Measurements from ENCODE around the gene TULP4.
"Not testable (repeated sequence)": the region's sequence is repeated elsewhere in the genome, so short reads cannot be mapped to it uniquely, and the experiment has no call there.

Gene TULP4

GRCh38 chr6:158295976-158296853 lies 16.1 kb upstream of the TULP4 start:
- DNase-seq = not testable (repeated sequence)

DNA sequence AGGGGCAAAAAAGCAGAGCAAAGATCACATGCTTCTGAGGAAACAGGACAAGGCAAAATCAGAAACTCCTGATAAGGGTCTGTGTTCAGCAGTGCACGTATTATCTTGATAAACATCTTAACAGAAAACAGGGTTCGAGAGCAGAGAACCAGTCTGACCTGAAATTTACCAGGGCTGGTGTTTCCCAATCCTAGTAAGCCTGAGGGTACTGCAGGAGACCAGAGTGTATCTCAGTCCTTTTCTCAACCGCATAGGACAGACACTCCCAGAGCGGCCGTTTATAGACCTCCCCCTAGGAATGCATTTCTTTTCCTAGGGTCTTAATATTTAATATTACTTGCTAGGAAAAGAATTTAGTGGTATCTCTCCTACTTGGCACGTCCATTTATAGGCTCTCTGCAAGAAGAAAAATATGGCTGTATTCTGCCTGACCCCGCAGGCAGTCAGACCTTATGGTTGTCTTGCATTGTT lies 15.4 kb upstream of the TULP4 start:
- not testable (repeated sequence) for DNase-seq

DNA sequence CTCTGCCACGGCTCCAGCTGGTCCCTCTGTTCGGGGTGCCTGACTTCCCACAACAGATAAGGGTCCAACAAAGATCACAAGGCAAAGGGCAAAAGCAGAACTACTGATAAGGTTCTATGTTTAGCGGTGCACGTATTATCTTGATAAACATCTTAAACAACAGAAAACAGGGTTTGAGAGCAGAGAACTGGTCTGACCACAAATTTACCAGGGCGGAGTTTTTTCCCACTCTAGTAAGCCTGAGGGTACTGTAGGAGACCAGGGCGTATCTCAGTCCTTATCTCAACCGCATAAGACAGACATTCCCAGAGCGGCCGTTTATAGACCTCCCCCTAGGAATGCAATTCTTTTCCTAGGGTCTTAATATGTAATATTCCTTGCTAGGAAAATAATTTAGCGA lies 14.6 kb upstream of the TULP4 start:
- DNase-seq = not testable (repeated sequence)

- DNase-seq = not testable (repeated sequence)
Observed at GRCh38 chr6:158300306-158301143, 11.7 kb upstream of the TULP4 start.

GRCh38 chr6:158301561-158301960 lies 10.7 kb upstream of the TULP4 start:
- DNase-seq = not testable (repeated sequence)

DNA sequence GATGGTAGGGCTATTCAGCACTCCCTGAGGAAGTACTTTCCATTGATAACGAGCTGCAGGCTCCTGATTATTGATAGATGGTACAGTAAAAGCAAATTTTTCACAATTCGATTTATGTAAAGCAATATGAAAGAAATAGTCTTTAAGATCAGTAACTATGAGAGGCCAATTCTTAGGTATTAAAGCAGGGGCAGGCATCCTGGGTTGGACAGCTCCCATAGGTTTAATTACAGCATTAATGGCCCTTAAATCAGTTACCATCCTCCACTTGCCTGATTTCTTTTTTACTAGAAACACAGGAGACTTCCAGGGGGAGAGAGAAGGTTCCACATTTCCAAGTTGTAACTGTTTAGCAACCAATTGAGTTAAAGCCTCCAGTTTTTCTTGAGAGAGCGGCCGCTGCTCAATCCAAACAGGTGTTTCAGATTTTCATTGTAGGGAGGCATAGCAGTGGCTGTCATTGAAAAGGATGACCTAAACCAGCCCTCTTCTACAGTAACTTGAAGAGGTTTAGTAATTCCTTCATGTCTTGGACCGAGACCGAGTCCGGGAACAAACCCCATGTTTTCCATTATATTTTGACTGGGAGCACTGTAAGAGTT lies 10.0 kb upstream of the TULP4 start:
- DNase-seq = not testable (repeated sequence)

DNA sequence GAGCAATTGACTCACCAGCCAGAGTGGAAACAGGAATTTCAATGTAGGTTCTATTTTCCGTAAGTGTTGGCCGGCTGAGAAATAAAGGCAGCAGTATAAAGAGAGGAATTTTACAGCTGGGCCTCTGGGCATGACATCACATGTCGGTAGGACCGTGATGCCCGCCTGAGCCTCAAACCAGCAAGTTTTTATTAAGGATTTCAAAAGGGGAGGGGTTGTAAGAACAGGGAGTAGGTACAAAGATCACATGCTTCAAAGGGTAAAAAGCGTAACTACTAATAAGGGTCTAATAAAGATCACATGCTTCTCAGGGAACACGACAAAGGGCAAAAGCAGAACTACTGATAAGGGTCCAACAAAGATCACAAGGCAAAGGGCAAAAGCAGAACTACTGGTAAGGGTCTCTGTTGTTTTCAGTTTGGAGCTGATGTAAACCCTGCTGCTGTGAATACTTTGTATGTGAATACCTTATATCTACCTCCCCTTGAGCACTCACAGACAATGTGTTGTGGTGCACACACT lies 9.0 kb upstream of the TULP4 start:
- no peak for DNase-seq

GRCh38 chr6:158304254-158304653 lies 8.0 kb upstream of the TULP4 start:
- no peak for DNase-seq

GRCh38 chr6:158309814-158310213 lies 2.5 kb upstream of the TULP4 start:
- no peak for DNase-seq

DNA sequence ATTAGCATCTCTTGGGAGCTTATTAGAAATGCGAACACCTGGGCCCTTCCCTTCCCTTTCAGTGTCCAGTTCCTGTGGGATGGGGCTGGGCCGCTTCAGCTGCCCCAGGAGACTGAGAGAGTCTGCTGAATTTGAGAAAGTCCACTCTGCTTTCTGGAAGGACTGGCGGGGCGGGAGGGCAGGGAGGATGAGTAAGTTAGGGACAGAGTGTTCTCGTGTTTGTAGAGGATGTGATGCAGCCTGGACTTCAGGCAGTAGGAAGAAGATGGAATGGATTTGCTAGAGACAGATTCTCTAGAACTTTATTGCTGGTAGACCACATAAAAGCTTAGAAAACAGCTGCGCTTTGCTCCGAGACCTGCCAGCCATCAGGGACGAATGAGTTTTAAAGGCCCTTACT lies 1.1 kb upstream of the TULP4 start:
- no peak for DNase-seq

DNA sequence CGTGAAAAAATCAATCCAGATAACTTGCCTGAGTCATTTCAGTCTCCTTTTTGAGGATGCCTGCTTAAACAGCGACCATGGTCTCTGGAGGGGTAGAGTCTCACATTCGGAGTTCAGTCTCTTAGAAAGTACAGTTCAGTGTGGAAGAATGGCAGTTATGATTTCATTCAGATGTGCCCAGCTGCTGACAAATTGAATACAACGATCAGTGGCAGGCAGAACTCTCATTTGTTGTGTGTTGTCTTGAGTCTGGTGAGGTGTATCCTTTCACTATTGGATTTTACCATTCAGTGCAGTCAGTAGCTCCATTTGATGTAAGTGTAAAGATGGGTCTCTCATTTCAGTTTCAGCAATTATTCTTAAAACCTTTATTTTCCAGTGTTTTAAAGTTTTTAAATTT lies 639 bp upstream of the TULP4 start:
- DNase-seq = no peak

- no peak for DNase-seq
Observed at GRCh38 chr6:158312672-158313397, 570 bp downstream of the TULP4 start.

DNA sequence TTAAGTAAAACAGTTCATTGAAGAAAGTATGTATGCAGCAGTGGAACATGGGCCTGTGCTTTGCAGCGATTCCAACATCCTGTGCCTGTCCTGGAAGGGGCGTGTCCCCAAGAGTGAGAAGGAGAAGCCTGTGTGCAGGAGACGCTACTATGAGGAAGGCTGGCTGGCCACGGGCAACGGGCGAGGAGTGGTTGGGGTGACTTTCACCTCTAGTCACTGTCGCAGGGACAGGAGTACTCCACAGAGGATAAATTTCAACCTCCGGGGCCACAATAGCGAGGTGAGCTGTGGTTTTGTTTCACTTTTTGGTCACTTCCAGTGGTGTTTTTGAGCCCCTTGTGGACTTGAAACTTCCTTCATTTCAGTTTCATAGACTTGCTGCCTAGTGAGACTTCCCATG lies 1.7 kb downstream of the TULP4 start:
- DNase-seq = no peak

DNA sequence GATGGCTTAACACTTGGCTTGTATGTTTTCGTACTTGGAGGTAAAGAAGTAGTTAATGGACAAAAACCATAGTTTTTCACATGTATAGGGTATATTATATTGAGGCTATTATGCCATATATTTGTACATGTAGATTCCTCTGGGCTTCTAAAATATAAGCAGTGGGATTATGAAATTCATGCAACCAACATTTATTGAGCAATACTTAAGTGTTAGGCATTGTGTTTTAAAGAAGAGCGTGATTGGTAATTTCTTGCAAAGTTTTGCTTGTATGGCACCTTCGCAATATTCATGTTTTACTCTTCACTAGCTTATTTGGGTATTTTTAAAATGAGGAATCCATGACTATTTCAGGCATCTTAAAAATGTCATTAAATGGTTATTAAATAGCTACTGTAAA lies 2.5 kb downstream of the TULP4 start:
- DNase-seq = no peak

- no peak for DNase-seq
Observed at GRCh38 chr6:158316022-158316421, 3.8 kb downstream of the TULP4 start.

DNA sequence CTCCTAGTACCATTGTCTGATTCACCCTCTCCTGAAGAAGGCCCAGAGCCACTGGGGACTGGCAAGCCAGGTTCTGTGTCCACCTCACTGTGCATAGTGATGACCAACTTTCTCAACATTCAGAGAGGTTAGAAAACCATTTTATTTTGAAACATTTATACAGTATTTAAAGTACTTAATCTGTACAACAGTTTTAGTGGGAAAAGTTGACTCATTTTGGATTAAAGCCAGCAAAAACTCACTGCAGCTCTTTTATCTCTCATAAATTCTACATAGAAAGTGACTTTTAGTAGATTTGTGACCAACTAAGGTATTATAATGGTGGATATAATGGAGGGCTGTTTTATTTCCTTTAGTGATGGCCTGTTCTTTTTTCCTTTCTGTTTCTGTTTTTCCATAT lies 9.7 kb downstream of the TULP4 start:
- no peak for DNase-seq

- DNase-seq = no peak
Observed at GRCh38 chr6:158322400-158322723, 10.1 kb downstream of the TULP4 start.

DNA sequence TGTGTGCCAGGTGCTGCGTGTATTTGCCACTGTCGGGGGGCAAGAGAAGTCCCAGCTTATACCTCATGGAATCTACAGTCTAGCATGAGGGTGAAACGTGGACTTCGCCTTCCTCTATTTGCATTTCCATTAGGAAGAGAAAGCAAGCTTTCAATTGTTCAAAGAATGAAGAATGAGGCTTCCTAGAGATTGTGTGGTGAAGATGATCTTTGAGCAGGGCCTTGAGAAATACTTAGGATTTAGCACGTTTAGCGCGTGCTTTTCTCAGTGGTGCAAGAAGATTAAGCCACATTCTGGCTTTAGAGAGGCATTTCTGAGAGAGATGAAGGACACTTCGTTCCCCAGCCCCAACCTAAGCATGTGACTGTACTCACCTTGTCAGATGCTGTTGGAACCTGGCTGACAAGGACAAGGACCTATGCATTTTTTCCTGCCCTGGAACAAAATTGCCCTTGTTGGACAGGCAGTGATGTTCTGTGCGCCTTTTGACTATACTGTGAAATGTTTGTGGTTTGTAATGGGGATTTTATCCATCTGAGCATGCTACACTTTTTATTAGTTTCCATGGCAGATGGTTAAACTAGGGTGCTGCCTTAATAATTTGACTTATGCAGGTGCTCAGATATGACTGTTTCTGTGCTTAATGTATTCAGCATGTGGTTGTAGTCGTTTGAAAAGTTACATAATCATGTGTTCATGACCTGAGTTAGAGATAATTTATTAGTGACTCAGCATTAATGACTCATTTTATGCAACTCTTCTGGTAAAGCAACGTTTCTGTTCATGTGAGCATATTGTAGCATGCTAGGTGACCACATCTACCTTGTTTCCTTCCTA lies 10.7 kb downstream of the TULP4 start:
- no peak for DNase-seq

DNA sequence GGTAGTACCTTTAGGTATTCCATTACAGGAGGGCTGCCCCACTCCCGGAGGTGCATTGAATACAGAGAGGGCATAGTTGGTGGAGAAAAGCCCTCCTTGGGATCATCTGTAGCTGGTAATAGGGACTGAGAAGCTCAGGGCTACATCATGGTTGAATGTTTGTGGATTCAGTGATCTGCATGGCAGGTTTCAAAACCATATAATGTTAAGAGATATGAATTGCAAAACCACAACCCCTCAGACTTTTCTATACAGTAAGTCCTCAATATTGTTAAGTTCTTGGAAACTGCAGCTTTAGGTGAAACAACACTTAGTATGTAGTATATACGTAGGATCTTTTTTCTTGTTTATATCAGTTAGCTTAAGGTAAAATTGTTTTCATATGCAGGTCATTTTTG lies 11.3 kb downstream of the TULP4 start:
- DNase-seq = no peak

- DNase-seq = no peak
Observed at GRCh38 chr6:158324136-158324535, 11.9 kb downstream of the TULP4 start.

GRCh38 chr6:158327211-158327610 lies 14.9 kb downstream of the TULP4 start:
- no peak for DNase-seq

- DNase-seq = no peak
Observed at GRCh38 chr6:158328952-158329351, 16.7 kb downstream of the TULP4 start.
